A549 (cell line): ENCODE results near the gene THYN1. TPM values are rescaled to one million over a fixed set of nuclear protein-coding genes. Genes with fewer than 3 reads are reported as not detected.

Source experiments
- ATAC-seq, 2 experiments: fragments of 200-7000 bp in 1 of 2; fragments of >200 bp in 1 of 2; cut with Nextera tagmentation in 1 of 2; cut with Tn5 transposase in 1 of 2; 3 replicates each; pipeline versions ENCODE4 v1.8.0 to v1.9.1; 2018 to 2020; ENCODE audit warnings: mild to moderate bottlenecking in 1 of 2, moderate library complexity in 1 of 2
- CTCF ChIA-PET: fragments of 300-600 bp; sonication (Branson Sonifier 250); formaldehyde crosslinking; extraction: SDS; loops from one replicate; lab custom pipeline; 2021; ENCODE audit warnings: antibody characterized with exemption, inconsistent platforms; lab: Yijun Ruan, JAX
- POLR2A ChIA-PET: fragments of 350-600 bp; formaldehyde crosslinking; extraction: SDS; loops from one replicate; lab custom pipeline; 2021; ENCODE audit warnings: antibody characterized with exemption, inconsistent platforms; lab: Yijun Ruan, JAX
- DNase-seq, 2 experiments: peaks; one replicate each; pipeline versions ENCODE4 v3.0.0 to v3.0.0-alpha.2; 2011 to 2016; ENCODE audit warnings: low read depth in 1 of 2, low spot score in 1 of 2
- FAIRE-seq: peaks from 2 replicates; lab custom pipeline; 2011; peaks lifted over from hg19 to GRCh38; lab: Jason Lieb, UNC
- H3K27ac ChIP-seq, 2 experiments: fragments of >200 bp; sonication (Bioruptor Twin); formaldehyde crosslinking; 3 replicates each; pipeline ENCODE4 v1.5.1; 2016 to 2017
- H3K4me1 ChIP-seq: fragments of >200 bp; sonication (Bioruptor Twin); formaldehyde crosslinking; 3 replicates; pipeline ENCODE4 v1.6.1; 2016
- H3K4me2 ChIP-seq: fragments of >200 bp; sonication (Bioruptor Twin); formaldehyde crosslinking; 3 replicates; pipeline ENCODE4 v1.6.1; 2016
- H3K4me3 ChIP-seq: fragments of >200 bp; sonication (Bioruptor Twin); formaldehyde crosslinking; 3 replicates; pipeline ENCODE4 v1.5.1; 2016
- H3K9me3 ChIP-seq: fragments of >200 bp; sonication (Bioruptor Twin); formaldehyde crosslinking; 3 replicates; pipeline ENCODE4 v1.6.1; 2016
- CBX8 ChIP-seq: fragments of 200-600 bp; sonication (generic); IDR thresholded peaks from 2 replicates; pipeline ENCODE4 v1.6.1; 2016
- CEBPB ChIP-seq, 2 experiments: fragments of >200 bp in 1 of 2; sonication (Bioruptor Twin) in 1 of 2; formaldehyde crosslinking in 1 of 2; IDR thresholded peaks; 2 replicates each; pipeline ENCODE4 v1.6.1; 2012 to 2016
- CHD2 ChIP-seq: fragments of 150-350 bp; IDR thresholded peaks from 2 replicates; pipeline ENCODE4 v1.6.1; 2014; ENCODE audit warnings: low read length; ENCODE audit not compliant: partially characterized antibody
- CHD4 ChIP-seq: fragments of 200-600 bp; sonication (generic); IDR thresholded peaks from 2 replicates; pipeline ENCODE4 v1.6.1; 2016; ENCODE audit warnings: antibody characterized with exemption, mild to moderate bottlenecking, borderline replicate concordance
- EHF ChIP-seq: fragments of 250-450 bp; sonication (Bioruptor Pico); IDR thresholded peaks from 2 replicates; pipeline ENCODE4 v1.5.0; 2020; ENCODE audit warnings: mild to moderate bottlenecking
- FOSB ChIP-seq: fragments of 250-450 bp; sonication (Bioruptor Pico); IDR thresholded peaks from 2 replicates; pipeline ENCODE4 v1.5.0; 2020; ENCODE audit warnings: mild to moderate bottlenecking, moderate library complexity
- FOXS1 ChIP-seq: fragments of 250-450 bp; sonication (Bioruptor Pico); IDR thresholded peaks from 2 replicates; pipeline ENCODE4 v1.5.0; 2020; ENCODE audit warnings: mild to moderate bottlenecking, moderate library complexity
- GATA3 ChIP-seq: IDR thresholded peaks from 2 replicates; pipeline ENCODE4 v1.6.1; 2012; ENCODE audit warnings: borderline replicate concordance
- HOXA7 ChIP-seq: fragments of 250-450 bp; sonication (Bioruptor Pico); IDR thresholded peaks from 2 replicates; pipeline ENCODE4 v1.5.0; 2020; ENCODE audit warnings: mild to moderate bottlenecking, moderate library complexity
- HOXB5 ChIP-seq: fragments of 250-450 bp; sonication (Bioruptor Pico); IDR thresholded peaks from 2 replicates; pipeline ENCODE4 v1.5.0; 2020; ENCODE audit warnings: mild to moderate bottlenecking, moderate library complexity
- KDM1A ChIP-seq: fragments of 200-600 bp; sonication (generic); IDR thresholded peaks from 2 replicates; pipeline ENCODE4 v1.6.1; 2016; ENCODE audit warnings: low read depth, mild to moderate bottlenecking
- MAFK ChIP-seq: fragments of 450-650 bp; IDR thresholded peaks from 2 replicates; pipeline ENCODE4 v1.6.1; 2014; ENCODE audit not compliant: partially characterized antibody
- NFE2L2 ChIP-seq: fragments of 150-350 bp; conservative IDR thresholded peaks from 2 replicates; pipeline ENCODE4 v1.6.1; 2014; ENCODE audit warnings: low read length
- POLR2A ChIP-seq: IDR thresholded peaks from 2 replicates; pipeline ENCODE4 v1.6.1; 2012; ENCODE audit warnings: mild to moderate bottlenecking, low read length
- POLR2AphosphoS2 ChIP-seq: conservative IDR thresholded peaks from 2 replicates; pipeline ENCODE4 v1.6.1; 2012; ENCODE audit warnings: low read length, improper control_type of control experiment, inconsistent platforms
- RAD21 ChIP-seq, 2 experiments: fragments of >200 bp in 1 of 2; sonication (Bioruptor Twin) in 1 of 2; formaldehyde crosslinking in 1 of 2; IDR thresholded peaks in 1 of 2; conservative IDR thresholded peaks in 1 of 2; 2 replicates in 1 of 2; 3 replicates in 1 of 2; pipeline ENCODE4 v1.6.1; 2012 to 2018; ENCODE audit warnings: inconsistent platforms in 1 of 2
- RCOR1 ChIP-seq: fragments of 150-350 bp; IDR thresholded peaks from 2 replicates; pipeline ENCODE4 v1.6.1; 2014; ENCODE audit warnings: antibody characterized with exemption, low read length, low read depth
- SMC3 ChIP-seq: fragments of >200 bp; sonication (Bioruptor Twin); formaldehyde crosslinking; IDR thresholded peaks from 3 replicates; pipeline ENCODE4 v1.6.1; 2018; ENCODE audit warnings: inconsistent platforms
- SREBF2 ChIP-seq: fragments of 450-650 bp; IDR thresholded peaks from 2 replicates; pipeline ENCODE4 v1.6.1; 2014; ENCODE audit warnings: mild to moderate bottlenecking, moderate library complexity
- ZFP36 ChIP-seq: fragments of 450-650 bp; IDR thresholded peaks from 2 replicates; pipeline ENCODE4 v1.6.1; 2014; ENCODE audit warnings: borderline replicate concordance; ENCODE audit not compliant: partially characterized antibody
- WGBS: methylation state at CpG from one replicate; pipeline ENCODE4 v1.1.6; 2017; ENCODE audit errors: missing lambda C conversion rate; 5-methylcytosine and 5-hydroxymethylcytosine counted together
- polyA plus RNA-seq, 4 experiments: library from polyadenylated mRNA; depleted of rRNA in 3 of 4; stranded (reverse); fragments of >200 nt; fragmentation: RNase III in 1 of 4; extraction: RNeasy Plus Mini Kit Qiagen cat#74134 plus additional on column Dnase treatment in 1 of 4; gene quantifications; 2 replicates in 3 of 4; 3 replicates in 1 of 4; pipeline ENCODE4 v1.2.3, GENCODE V29; 2011 to 2017
- TF ChIP-seq, protein P1 (sequence below): fragments of >200 bp; sonication (Bioruptor Twin); formaldehyde crosslinking; IDR thresholded peaks from 3 replicates; pipeline ENCODE4 v1.6.1; 2016
- TF ChIP-seq, protein P2 (sequence below): fragments of 150-350 bp; IDR thresholded peaks from 2 replicates; pipeline ENCODE4 v1.6.1; 2014; ENCODE audit warnings: low read depth, mild to moderate bottlenecking, low read length
- TF ChIP-seq, protein P3 (sequence below): fragments of >200 bp; sonication (Bioruptor Twin); formaldehyde crosslinking; IDR thresholded peaks from 3 replicates; pipeline ENCODE4 v1.5.1; 2016
- TF ChIP-seq, protein P4 (sequence below): fragments of 250-450 bp; sonication (Bioruptor Pico); IDR thresholded peaks from 2 replicates; pipeline ENCODE4 v1.5.0; 2020; ENCODE audit warnings: low read depth, mild to moderate bottlenecking, moderate library complexity

THYN1 gene
- polyA plus RNA-seq, 2 of the 4 experiments (the other 2 are of a cell fraction): 20.8 to 27.9 TPM

DNA sequence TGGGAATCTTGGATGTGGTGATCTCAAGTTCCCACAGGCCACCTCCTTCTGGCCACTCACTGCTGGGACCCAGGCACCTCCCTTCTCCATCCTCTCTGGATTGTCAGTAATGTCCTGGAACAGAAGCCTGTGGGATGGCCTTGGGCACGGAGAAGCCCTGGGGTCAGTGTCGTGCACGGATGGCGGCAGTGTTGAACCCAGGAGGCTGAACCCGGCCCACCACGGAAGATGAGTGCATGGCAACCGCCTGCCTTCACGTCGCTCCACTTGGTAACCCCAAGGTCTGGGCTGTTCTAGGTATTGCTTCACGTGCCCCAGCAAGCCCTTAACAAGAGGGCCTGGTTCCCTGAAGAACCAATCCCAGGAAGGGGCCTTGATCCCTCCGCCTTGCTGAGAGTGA lies 7.1 kb downstream of the THYN1 start:
- CTCF ChIA-PET: no interaction called here
- H3K9me3 ChIP-seq: no peaks in the 10 kb centered on the region
- DNase-seq (no peak), ATAC-seq (no peak), FAIRE-seq (no peak)
- H3K4me3 ChIP-seq: no peak overlapping the region
- no peak overlapping the region for H3K27ac ChIP-seq
- no peak overlapping the region for H3K4me2 ChIP-seq
- no peak for TF ChIP-seq POLR2AphosphoS2
- TF ChIP-seq, protein P1, sequence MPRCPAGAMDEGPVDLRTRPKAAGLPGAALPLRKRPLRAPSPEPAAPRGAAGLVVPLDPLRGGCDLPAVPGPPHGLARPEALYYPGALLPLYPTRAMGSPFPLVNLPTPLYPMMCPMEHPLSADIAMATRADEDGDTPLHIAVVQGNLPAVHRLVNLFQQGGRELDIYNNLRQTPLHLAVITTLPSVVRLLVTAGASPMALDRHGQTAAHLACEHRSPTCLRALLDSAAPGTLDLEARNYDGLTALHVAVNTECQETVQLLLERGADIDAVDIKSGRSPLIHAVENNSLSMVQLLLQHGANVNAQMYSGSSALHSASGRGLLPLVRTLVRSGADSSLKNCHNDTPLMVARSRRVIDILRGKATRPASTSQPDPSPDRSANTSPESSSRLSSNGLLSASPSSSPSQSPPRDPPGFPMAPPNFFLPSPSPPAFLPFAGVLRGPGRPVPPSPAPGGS: no peak
- TF ChIP-seq EHF (CRISPR knock-in tag): no peak
- TF ChIP-seq FOXS1 (CRISPR knock-in tag): no peak
- TF ChIP-seq GATA3: no peak
- no peak for TF ChIP-seq MAFK
- TF ChIP-seq CHD2: no peak
- TF ChIP-seq, protein P2, sequence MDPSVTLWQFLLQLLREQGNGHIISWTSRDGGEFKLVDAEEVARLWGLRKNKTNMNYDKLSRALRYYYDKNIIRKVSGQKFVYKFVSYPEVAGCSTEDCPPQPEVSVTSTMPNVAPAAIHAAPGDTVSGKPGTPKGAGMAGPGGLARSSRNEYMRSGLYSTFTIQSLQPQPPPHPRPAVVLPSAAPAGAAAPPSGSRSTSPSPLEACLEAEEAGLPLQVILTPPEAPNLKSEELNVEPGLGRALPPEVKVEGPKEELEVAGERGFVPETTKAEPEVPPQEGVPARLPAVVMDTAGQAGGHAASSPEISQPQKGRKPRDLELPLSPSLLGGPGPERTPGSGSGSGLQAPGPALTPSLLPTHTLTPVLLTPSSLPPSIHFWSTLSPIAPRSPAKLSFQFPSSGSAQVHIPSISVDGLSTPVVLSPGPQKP: no peak
- TF ChIP-seq NFE2L2: no peak
- no peak for TF ChIP-seq CEBPB (IDR thresholded peaks at IDR 0.05)
- TF ChIP-seq, protein P3, sequence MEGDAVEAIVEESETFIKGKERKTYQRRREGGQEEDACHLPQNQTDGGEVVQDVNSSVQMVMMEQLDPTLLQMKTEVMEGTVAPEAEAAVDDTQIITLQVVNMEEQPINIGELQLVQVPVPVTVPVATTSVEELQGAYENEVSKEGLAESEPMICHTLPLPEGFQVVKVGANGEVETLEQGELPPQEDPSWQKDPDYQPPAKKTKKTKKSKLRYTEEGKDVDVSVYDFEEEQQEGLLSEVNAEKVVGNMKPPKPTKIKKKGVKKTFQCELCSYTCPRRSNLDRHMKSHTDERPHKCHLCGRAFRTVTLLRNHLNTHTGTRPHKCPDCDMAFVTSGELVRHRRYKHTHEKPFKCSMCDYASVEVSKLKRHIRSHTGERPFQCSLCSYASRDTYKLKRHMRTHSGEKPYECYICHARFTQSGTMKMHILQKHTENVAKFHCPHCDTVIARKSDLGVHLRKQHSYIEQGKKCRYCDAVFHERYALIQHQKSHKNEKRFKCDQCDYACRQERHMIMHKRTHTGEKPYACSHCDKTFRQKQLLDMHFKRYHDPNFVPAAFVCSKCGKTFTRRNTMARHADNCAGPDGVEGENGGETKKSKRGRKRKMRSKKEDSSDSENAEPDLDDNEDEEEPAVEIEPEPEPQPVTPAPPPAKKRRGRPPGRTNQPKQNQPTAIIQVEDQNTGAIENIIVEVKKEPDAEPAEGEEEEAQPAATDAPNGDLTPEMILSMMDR: no peak
- TF ChIP-seq ZFP36: no peak
- TF ChIP-seq RCOR1: no peak
- TF ChIP-seq SREBF2: no peak
- TF ChIP-seq RAD21 (conservative IDR thresholded peaks at IDR 0.05 in 1 of 2, IDR thresholded peaks at IDR 0.05 in 1 of 2): no peak
- no peak for TF ChIP-seq CBX8
- POLR2A ChIA-PET: no interaction called here
- 95% methylated on average over 4 of the region's 11 CpGs for WGBS
- H3K4me1 ChIP-seq: no peaks in the 10 kb centered on the region

DNA sequence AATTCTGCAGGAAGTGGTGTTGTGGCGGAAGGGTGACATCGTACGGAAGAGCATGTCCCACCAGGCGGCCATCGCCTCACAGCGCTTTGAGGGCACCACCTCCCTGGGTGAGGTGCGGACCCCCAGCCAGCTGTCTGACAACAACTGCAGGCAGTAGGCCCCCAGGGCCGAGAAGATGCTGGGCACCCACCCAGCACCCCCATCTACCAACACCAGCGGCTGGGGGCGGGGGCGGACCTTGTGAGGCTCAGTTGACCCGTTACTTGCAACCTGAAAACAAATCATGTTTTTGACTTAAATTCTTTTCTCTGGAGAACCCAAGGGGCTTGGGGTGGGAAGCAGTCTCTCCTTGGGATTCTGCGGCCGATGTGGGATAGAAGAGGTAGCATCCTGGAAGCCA lies 7.7 kb downstream of the THYN1 start:
- no peaks in the 10 kb centered on the region for H3K9me3 ChIP-seq
- POLR2A ChIA-PET: no interaction called here
- no peak for TF ChIP-seq HOXA7
- TF ChIP-seq, protein P1: no peak
- TF ChIP-seq KDM1A: no peak
- no peak for TF ChIP-seq FOSB (CRISPR knock-in tag)
- TF ChIP-seq NFE2L2: no peak
- TF ChIP-seq CHD4: no peak
- no peak for TF ChIP-seq SMC3
- no peak for TF ChIP-seq POLR2A
- no peak for TF ChIP-seq HOXB5 (CRISPR knock-in tag)
- no peak for TF ChIP-seq RAD21 (conservative IDR thresholded peaks at IDR 0.05 in 1 of 2, IDR thresholded peaks at IDR 0.05 in 1 of 2)
- TF ChIP-seq, protein P4, sequence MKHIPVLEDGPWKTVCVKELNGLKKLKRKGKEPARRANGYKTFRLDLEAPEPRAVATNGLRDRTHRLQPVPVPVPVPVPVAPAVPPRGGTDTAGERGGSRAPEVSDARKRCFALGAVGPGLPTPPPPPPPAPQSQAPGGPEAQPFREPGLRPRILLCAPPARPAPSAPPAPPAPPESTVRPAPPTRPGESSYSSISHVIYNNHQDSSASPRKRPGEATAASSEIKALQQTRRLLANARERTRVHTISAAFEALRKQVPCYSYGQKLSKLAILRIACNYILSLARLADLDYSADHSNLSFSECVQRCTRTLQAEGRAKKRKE (CRISPR knock-in tag): no peak
- ATAC-seq (no peak), FAIRE-seq (no peak), DNase-seq (no peak)
- no peak overlapping the region for H3K4me2 ChIP-seq
- H3K4me1 ChIP-seq: no peaks in the 10 kb centered on the region
- H3K4me3 ChIP-seq: no peak overlapping the region
- no peak overlapping the region for H3K27ac ChIP-seq
- CTCF ChIA-PET: interaction anchor here (1.4 to 2.1 kb wide), 4 partner anchors 9 to 195 kb away, joined by 5 to 12 read pairs (median 6); partner anchors contain the start of genes ACAD8 and THYN1
- WGBS: 93% methylated on average over 7 of the region's 14 CpGs
